GM21423 (cell line): ENCODE measurements around the gene GPALPP1.
"Not testable (repeated sequence)": the region's sequence is repeated elsewhere in the genome, so short reads cannot be mapped to it uniquely, and the experiment has no call there.

Source experiments
- ATAC-seq: cut with Tn5 transposase; IDR thresholded peaks from one replicate; pipeline ENCODE4 v1.9.1; 2021; ENCODE audit warnings: mild to moderate bottlenecking, moderate library complexity; ENCODE audit not compliant: unreplicated experiment

Gene GPALPP1

DNA sequence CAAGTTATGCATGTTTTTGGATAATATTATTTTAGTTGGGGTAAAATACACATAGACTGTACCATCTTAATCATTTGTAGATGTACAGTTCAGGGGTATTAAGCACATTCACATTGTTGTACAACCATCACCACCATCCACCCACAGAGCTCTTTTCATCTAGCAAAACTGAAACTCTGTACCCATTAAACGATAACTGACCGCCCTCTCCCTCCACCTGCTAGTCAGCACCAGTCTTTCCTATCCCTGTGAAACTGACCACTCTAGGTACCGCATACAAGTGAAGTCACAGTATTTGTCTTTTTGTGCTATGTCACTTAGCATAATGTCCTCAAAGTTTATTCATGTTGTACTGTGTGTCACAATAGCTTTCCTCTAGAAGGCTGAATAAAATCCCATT, 70.7 kb downstream of the GPALPP1 start:
- no peak for ATAC-seq

DNA sequence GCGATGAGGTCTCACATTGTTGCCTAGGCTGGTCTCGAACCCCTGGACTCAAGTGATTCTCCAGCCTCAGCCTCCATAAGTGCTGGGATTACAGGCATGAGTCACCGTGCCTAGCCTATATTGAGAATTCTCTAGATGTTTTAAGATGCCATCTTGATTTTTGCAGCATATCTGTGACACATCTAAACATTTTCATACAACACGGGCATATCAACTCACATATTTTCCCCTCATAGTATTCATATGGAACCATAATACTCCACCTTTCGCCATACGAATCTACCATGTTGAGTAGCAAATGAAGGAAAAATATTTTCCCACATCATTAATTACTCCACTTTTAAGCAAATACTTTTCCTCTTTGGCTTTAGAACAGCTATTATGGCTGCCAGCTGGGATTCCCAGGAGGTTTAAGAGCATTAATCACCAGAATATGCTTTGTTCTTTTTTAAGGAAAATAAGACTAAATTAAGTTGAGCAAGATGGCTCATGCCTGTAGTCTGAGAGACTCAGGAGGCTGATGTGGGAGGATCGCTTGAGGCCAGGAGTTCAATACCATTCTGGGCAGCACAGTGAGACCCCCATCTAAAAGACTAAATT, 74.0 kb downstream of the GPALPP1 start:
- ATAC-seq: no peak

DNA sequence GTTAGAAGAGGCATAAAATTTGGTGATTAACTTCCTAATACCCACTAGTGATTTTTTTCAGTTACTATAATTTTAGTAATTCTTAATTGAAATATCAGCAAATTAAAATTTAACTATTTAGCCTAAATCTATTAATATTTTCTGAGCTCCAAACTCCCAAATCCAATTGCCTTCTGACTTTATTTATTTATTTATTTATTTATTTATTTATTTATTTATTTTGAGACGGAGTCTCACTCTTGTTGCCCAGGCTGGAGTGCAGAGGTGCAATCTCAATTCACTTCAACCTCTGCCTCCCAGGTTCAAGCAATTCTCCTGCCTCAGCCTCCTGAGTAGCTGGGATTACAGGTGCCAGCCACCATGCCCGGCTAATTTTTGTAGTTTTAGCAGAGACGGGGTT, 74.6 kb downstream of the GPALPP1 start:
- ATAC-seq: not testable (repeated sequence)

DNA sequence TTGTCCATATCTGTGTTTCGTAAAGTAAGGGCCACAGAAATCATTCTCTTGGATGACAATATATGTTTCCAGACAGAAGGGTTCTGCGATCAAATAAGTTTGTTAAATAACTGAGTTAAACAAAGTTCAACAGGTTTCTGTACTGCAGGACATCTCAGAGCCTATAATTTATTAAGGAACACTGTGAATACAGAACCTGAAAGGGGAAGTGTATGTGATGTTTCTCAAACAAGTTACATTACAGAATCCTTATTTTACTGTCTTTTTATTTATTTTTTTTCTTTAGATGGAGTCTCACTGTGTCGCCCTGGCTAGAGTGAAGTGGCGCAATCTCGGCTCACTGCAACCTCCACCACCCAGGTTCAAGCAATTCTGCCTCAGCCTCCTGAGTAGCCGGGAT, 75.6 kb downstream of the GPALPP1 start:
- no peak for ATAC-seq

DNA sequence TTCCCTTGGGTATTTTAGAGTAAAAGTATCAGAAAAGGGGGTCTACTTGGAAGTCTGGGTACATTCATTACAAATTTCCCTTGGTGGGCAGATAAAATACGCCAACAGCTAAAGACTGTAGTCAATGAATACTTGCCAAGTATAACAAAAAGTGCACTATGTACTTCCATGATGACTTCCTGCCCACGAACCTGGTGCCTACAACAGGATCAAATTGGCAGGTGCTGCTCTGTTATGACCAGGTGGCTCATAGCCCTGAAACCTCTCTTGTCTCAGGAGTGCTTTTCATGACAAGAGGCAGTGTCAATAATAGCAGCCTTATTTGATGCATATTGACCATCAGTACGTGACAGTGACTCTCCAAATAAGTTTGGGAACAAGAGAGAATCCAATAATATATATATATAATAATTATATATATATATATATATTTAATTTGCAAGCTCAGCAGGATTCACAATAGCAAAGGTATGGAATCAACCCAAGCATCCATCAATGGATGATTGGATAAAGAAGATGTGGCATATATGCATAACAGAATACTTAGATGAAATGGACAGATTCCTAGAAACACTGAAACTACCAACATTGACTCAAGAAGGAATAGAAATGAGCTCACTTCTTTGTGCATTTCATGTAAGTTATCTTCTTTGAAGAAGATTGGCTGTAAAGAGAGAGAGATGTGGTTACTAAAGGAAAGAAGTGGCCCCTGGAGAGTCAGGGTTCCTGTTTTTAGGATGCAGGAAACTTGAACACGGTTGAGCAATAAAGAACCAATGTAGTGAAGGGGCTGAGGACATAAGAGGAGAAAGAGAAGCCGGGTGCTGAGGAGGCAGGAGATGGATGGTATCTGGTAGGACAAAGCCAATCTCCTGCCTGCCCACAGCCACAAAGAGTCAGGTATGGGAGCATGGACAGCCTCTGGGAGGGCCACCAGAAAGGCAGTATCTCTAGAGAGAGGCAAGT, 79.0 kb downstream of the GPALPP1 start:
- ATAC-seq: no peak

DNA sequence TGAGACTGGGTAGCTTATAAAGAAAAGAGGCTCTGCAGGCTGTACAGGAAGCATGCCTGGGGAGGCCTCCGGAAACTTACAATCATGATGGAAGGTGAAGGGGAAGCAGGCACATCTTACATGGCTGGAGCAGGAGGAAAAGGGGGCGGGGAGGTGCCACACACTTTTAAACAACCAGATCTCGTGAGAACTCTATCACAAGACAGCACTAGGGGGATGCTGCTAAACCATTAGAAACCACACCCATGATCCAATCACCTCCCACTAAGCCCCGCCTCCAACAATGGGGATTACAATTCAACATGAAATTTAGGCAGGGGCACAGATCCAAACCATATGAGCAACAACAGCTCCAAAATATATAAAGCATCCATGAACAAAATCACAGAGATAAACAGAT, 84.5 kb downstream of the GPALPP1 start:
- ATAC-seq: no peak

DNA sequence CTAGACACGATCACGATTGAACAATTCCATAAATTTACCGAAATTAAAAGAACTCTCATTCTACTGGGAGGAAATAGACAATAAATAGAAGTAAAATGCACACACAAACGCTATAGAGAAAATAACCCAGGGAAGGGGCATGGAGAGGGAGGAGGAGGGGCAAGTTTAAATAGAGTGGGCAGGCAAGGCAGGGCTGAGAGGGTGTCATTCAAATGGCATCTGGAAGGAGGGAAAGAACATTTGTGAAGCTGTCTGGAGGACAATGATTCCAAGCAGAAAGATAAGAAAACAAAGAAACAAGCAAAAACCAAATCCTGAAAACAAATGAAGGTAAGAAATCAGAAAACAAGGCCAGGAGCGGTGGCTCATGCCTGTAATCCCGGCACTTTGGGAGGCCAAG, 85.4 kb downstream of the GPALPP1 start:
- ATAC-seq: no peak

DNA sequence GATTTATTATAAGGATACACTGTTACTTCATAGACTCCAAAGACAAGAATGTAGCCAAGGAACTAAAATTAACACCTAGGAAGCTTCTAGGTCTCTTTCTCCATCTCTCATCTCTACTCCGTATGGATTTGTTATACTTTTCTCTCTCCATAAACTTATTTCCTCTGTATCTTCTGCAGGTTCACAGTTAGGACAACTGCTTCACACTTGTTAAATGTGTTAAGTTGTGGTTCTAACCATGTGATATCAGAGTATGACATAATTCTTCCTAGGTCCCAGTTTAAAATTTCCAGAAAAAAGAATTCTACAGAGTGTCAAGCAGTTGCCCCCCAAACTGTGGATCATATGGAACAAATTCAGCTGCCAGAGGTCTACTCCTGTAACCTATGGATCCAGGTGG, 88.7 kb downstream of the GPALPP1 start:
- ATAC-seq: no peak
